IMR-90 (cell line): ENCODE data around the gene AXL. TPM values are rescaled to one million over a fixed set of nuclear protein-coding genes. Genes with fewer than 3 reads are reported as not detected.

ENCODE experiments used
- ATAC-seq: fragments of 200-7000 bp; cut with Tn5 transposase; 2 replicates; pipeline ENCODE4 v1.9.1; 2020; ENCODE audit warnings: low read depth, mild to moderate bottlenecking, moderate library complexity
- BruUV-seq: library from RNA; stranded (reverse); fragments of 400-500 nt; replicated peaks from 2 replicates; lab custom pipeline; 2021; lab: Mats Ljungman, UMichigan
- CTCF ChIA-PET: fragments of 300-600 bp; formaldehyde crosslinking; extraction: SDS; loops from one replicate; lab custom pipeline; 2021; ENCODE audit warnings: antibody characterized with exemption; lab: Yijun Ruan, JAX
- POLR2A ChIA-PET: fragments of 300-600 bp; sonication (Branson Sonifier 250); formaldehyde crosslinking; loops from one replicate; lab custom pipeline; 2022; ENCODE audit warnings: antibody characterized with exemption; ENCODE audit not compliant: unreplicated experiment; lab: Charles Lee
- DNase-seq: peaks from one replicate; pipeline ENCODE4 v3.0.0; 2013
- H2AFZ ChIP-seq: replicated peaks from 2 replicates; pipeline ENCODE3; 2013; ENCODE audit warnings: low read length, mild to moderate bottlenecking; ENCODE audit not compliant: poor library complexity
- H2AK5ac ChIP-seq: 2 replicates; pipeline ENCODE4 v1.6.1; 2013; ENCODE audit warnings: low read depth, low read length, inconsistent platforms
- H2AK9ac ChIP-seq: replicated peaks from 2 replicates; pipeline ENCODE3; 2013; ENCODE audit warnings: mild to moderate bottlenecking, low read depth, low read length, moderate library complexity; ENCODE audit not compliant: poor library complexity
- H2BK120ac ChIP-seq: 2 replicates; pipeline ENCODE4 v1.6.1; 2013; ENCODE audit warnings: low read depth, low read length, inconsistent platforms
- H2BK15ac ChIP-seq: 3 replicates; pipeline ENCODE4 v1.6.1; 2013; ENCODE audit warnings: low read depth, low read length, inconsistent platforms
- H2BK20ac ChIP-seq: 2 replicates; pipeline ENCODE4 v1.6.1; 2013; ENCODE audit warnings: low read depth, mild to moderate bottlenecking, inconsistent platforms, low read length, moderate library complexity
- H2BK5ac ChIP-seq: 2 replicates; pipeline ENCODE4 v1.6.1; 2013; ENCODE audit warnings: mild to moderate bottlenecking, low read depth, low read length, inconsistent platforms; ENCODE audit not compliant: poor library complexity, severe bottlenecking
- H3K14ac ChIP-seq: replicated peaks from 2 replicates; pipeline ENCODE4 v1.6.1; 2013; ENCODE audit warnings: low read depth, low read length, inconsistent platforms
- H3K18ac ChIP-seq: 2 replicates; pipeline ENCODE4 v1.6.1; 2013; ENCODE audit warnings: low read depth, low read length, control low read depth
- H3K23ac ChIP-seq: 2 replicates; pipeline ENCODE4 v1.6.1; 2013; ENCODE audit warnings: low read depth, low read length, inconsistent platforms
- H3K27ac ChIP-seq: 2 replicates; pipeline ENCODE4 v1.5.1; 2013; ENCODE audit warnings: mild to moderate bottlenecking, control low read depth, low read length; ENCODE audit not compliant: insufficient read depth
- H3K27me3 ChIP-seq: 2 replicates; pipeline ENCODE4 v1.6.1; 2013; ENCODE audit warnings: low read length; ENCODE audit not compliant: control insufficient read depth, insufficient read depth
- H3K36me3 ChIP-seq: 2 replicates; pipeline ENCODE4 v1.6.1; 2013; ENCODE audit warnings: low read length, mixed read lengths; ENCODE audit not compliant: control insufficient read depth, insufficient read depth
- H3K4ac ChIP-seq: 2 replicates; pipeline ENCODE4 v1.6.1; 2013; ENCODE audit warnings: low read depth, low read length, inconsistent platforms
- H3K4me1 ChIP-seq: 2 replicates; pipeline ENCODE4 v1.6.1; 2013; ENCODE audit warnings: low read length, mixed read lengths; ENCODE audit not compliant: control insufficient read depth, insufficient read depth
- H3K4me2 ChIP-seq: 2 replicates; pipeline ENCODE4 v1.6.1; 2013; ENCODE audit warnings: low read depth, mild to moderate bottlenecking, control low read depth, low read length, moderate library complexity
- H3K4me3 ChIP-seq: 2 replicates; pipeline ENCODE4 v1.5.1; 2013; ENCODE audit warnings: low read depth, mild to moderate bottlenecking, control low read depth, low read length, moderate library complexity; ENCODE audit not compliant: insufficient read depth
- H3K56ac ChIP-seq: 2 replicates; pipeline ENCODE4 v1.6.1; 2013; ENCODE audit warnings: low read length, inconsistent platforms; ENCODE audit not compliant: insufficient read depth; ENCODE audit errors: extremely low read depth
- H3K79me1 ChIP-seq, 2 experiments: 2 replicates each; pipeline ENCODE4 v1.6.1; 2013; ENCODE audit warnings: low read length in 2 of 2, inconsistent platforms in 1 of 2, low read depth in 1 of 2
- H3K9ac ChIP-seq: 2 replicates; pipeline ENCODE4 v1.6.1; 2013; ENCODE audit warnings: low read depth, low read length, control low read depth
- H3K9me1 ChIP-seq: 2 replicates; pipeline ENCODE4 v1.6.1; 2013; ENCODE audit warnings: low read length, inconsistent platforms; ENCODE audit not compliant: insufficient read depth
- H3K9me3 ChIP-seq: 2 replicates; pipeline ENCODE4 v1.6.1; 2013; ENCODE audit warnings: low read length; ENCODE audit not compliant: control insufficient read depth, insufficient read depth
- H4K20me1 ChIP-seq: 2 replicates; pipeline ENCODE4 v1.6.1; 2013; ENCODE audit warnings: low read length, inconsistent platforms; ENCODE audit not compliant: insufficient read depth
- H4K5ac ChIP-seq: 2 replicates; pipeline ENCODE4 v1.6.1; 2013; ENCODE audit warnings: mild to moderate bottlenecking, low read depth, low read length, control low read depth
- H4K8ac ChIP-seq, 2 experiments: 2 replicates each; pipeline ENCODE4 v1.6.1; 2013; ENCODE audit warnings: low read depth in 2 of 2, low read length in 2 of 2, control low read depth in 1 of 2, inconsistent platforms in 1 of 2
- H4K91ac ChIP-seq: 2 replicates; pipeline ENCODE4 v1.6.1; 2013; ENCODE audit warnings: low read depth, low read length, inconsistent platforms; ENCODE audit not compliant: insufficient read depth
- CEBPB ChIP-seq: IDR thresholded peaks from 2 replicates; pipeline ENCODE4 v1.6.1; 2012; ENCODE audit warnings: low read depth, low read length, improper control_type of control experiment
- MAFK ChIP-seq: IDR thresholded peaks from 2 replicates; pipeline ENCODE4 v1.6.1; 2012; ENCODE audit warnings: low read depth, low read length, improper control_type of control experiment
- MXI1 ChIP-seq: IDR thresholded peaks from 2 replicates; pipeline ENCODE4 v1.6.1; 2012; ENCODE audit warnings: low read depth, mild to moderate bottlenecking, low read length, moderate library complexity, borderline replicate concordance
- NFE2L2 ChIP-seq: fragments of 150-350 bp; IDR thresholded peaks from 2 replicates; pipeline ENCODE4 v1.6.1; 2016; ENCODE audit warnings: low read depth, mild to moderate bottlenecking, low read length
- POLR2A ChIP-seq: IDR thresholded peaks from 2 replicates; pipeline ENCODE4 v1.6.1; 2012; ENCODE audit warnings: mild to moderate bottlenecking, low read depth, low read length
- RAD21 ChIP-seq: IDR thresholded peaks from 2 replicates; pipeline ENCODE4 v1.6.1; 2012; ENCODE audit warnings: low read length, improper control_type of control experiment
- RCOR1 ChIP-seq: IDR thresholded peaks from 2 replicates; pipeline ENCODE4 v1.6.1; 2012; ENCODE audit warnings: mild to moderate bottlenecking, low read length, improper control_type of control experiment; ENCODE audit not compliant: insufficient replicate concordance
- SMC3 ChIP-seq: fragments of 150-350 bp; IDR thresholded peaks from 2 replicates; pipeline ENCODE4 v1.6.1; 2016; ENCODE audit warnings: low read depth, mild to moderate bottlenecking, antibody characterized with exemption, low read length, moderate library complexity
- WGBS, 2 experiments: methylation state at CpG; one replicate each; pipeline versions ENCODE4 v1.1.5 to v1.1.7; 2013; ENCODE audit warnings: missing lambda C conversion rate in 2 of 2; ENCODE audit not compliant: insufficient read length in 1 of 2; ENCODE audit errors: extremely low coverage in 2 of 2; 5-methylcytosine and 5-hydroxymethylcytosine counted together
- dilution Hi-C: fragments of 300-500 bp; cut with HindIII; formaldehyde crosslinking; loops from one replicate; pipeline ENCODE4 v1.14.3; 2018; ENCODE audit warnings: low sequenced_read_pairs; ENCODE audit not compliant: unreplicated experiment
- in situ Hi-C: fragments of 300-500 bp; cut with MboI; formaldehyde crosslinking; loops from 3 replicates; pipeline ENCODE4 v1.14.3; 2019; ENCODE audit warnings: low sequenced_read_pairs, inconsistent platforms, mixed read lengths
- intact Hi-C: fragments of 100-400 bp; cut with micrococcal nuclease; formaldehyde crosslinking; loops from 2 replicates; pipeline ENCODE4 v1.10.0; 2022
- polyA plus RNA-seq, 3 experiments: library from polyadenylated mRNA; depleted of rRNA; stranded (reverse); fragments of >200 nt; gene quantifications; 2 replicates each; pipeline ENCODE4 v1.2.3, GENCODE V29; 2012; ENCODE audit warnings: low replicate concordance in 1 of 3
- total RNA-seq: library from RNA; depleted of rRNA; stranded (reverse); fragments of >200 nt; gene quantifications from 2 replicates; pipeline ENCODE4 v1.2.3, GENCODE V29; 2012

Gene AXL
- total and polyA plus RNA-seq, 2 of the 4 experiments (the other 2 are of a cell fraction) = 212 to 466 TPM

GRCh38 chr19:41221514-41222205, 2.6 kb downstream of the AXL start:
- Histone ChIP-seq H3K9me1 (peaks cover 27% of the 10 kb centered on the region), H2BK15ac (peak overlapping the region; percentile 51; the same call in 2 of the 3 replicates), H3K27ac (peak overlapping the region; percentile 99), H3K4ac (peak overlapping the region; percentile 99), H3K9ac (peak overlapping the region; percentile 99), H4K8ac (peak overlapping the region; percentile 72 to 84), H3K4me3 (no peak overlapping the region), H3K79me1 (peaks cover 13 to 60% of the 10 kb centered on the region in 2 experiments), H4K91ac (peak overlapping the region; percentile 99), H3K9me3 (no peaks in the 10 kb centered on the region), H3K27me3 (no peaks in the 10 kb centered on the region), H4K20me1 (peaks cover 32% of the 10 kb centered on the region), H2AK9ac (peak overlapping the region; percentile 99), H3K4me2 (peak overlapping the region; percentile 83), H3K18ac (no peak overlapping the region; the same call in 1 of the 2 replicates), H3K56ac (peak overlapping the region; percentile 75), H2BK20ac (peak overlapping the region; percentile 49; the same call in 1 of the 2 replicates), H4K5ac (0 out of 2 replicates have a peak overlapping the region, but pooled peaks have one; percentile 11), H2AK5ac (peak overlapping the region; percentile 96), H3K4me1 (peaks cover 42% of the 10 kb centered on the region), H3K36me3 (peaks cover 42% of the 10 kb centered on the region), H2BK120ac (peak overlapping the region; percentile 89), H2BK5ac (peak overlapping the region; percentile 99), H3K14ac (peak overlapping the region; percentile 100), H3K23ac (peak overlapping the region; percentile 100), H2AFZ (no peak overlapping the region)
- intact Hi-C loops = no loop called here
- ATAC-seq (no peak), DNase-seq (no peak)
- ChIA-PET CTCF (interaction anchor here (2.5 kb wide), 1 partner anchor 41 kb away, joined by 10 read pairs; no protein-coding TSS in a partner anchor), POLR2A (interaction anchor here (0.6 to 0.8 kb wide), 2 partner anchors 78 to 175 kb away, joined by 3 to 6 read pairs; partner anchors contain the start of gene EXOSC5)
- WGBS, 2 experiments = 93% methylated on average over 8 of the region's 20 CpGs; no CpG with 5 or more reads in 1 of the 2 experiments
- BruUV-seq = no TSS peak
- dilution Hi-C loops = no loop called here
- TF ChIP-seq MAFK = no peak
- peak; percentile 69 for TF ChIP-seq POLR2A
- no peak for TF ChIP-seq MXI1
- TF ChIP-seq RAD21 = no peak
- TF ChIP-seq RCOR1 = no peak
- no peak for TF ChIP-seq SMC3
- no peak for TF ChIP-seq CEBPB
- TF ChIP-seq NFE2L2 = no peak
- in situ Hi-C loops = no loop called here
